A549 (cell line): ENCODE data around the gene MYO1D. TPM values are rescaled to one million over a fixed set of nuclear protein-coding genes. Genes with fewer than 3 reads are reported as not detected.

Source experiments
- ATAC-seq, 2 experiments: fragments of 200-7000 bp in 1 of 2; fragments of >200 bp in 1 of 2; cut with Nextera tagmentation in 1 of 2; cut with Tn5 transposase in 1 of 2; 3 replicates each; pipeline versions ENCODE4 v1.8.0 to v1.9.1; 2018 to 2020; ENCODE audit warnings: mild to moderate bottlenecking in 1 of 2, moderate library complexity in 1 of 2
- CTCF ChIA-PET: fragments of 300-600 bp; sonication (Branson Sonifier 250); formaldehyde crosslinking; extraction: SDS; loops from one replicate; lab custom pipeline; 2021; ENCODE audit warnings: antibody characterized with exemption, inconsistent platforms; lab: Yijun Ruan, JAX
- POLR2A ChIA-PET: fragments of 350-600 bp; formaldehyde crosslinking; extraction: SDS; loops from one replicate; lab custom pipeline; 2021; ENCODE audit warnings: antibody characterized with exemption, inconsistent platforms; lab: Yijun Ruan, JAX
- DNase-seq, 2 experiments: peaks; one replicate each; pipeline versions ENCODE4 v3.0.0 to v3.0.0-alpha.2; 2011 to 2016; ENCODE audit warnings: low read depth in 1 of 2, low spot score in 1 of 2
- FAIRE-seq: peaks from 2 replicates; lab custom pipeline; 2011; peaks lifted over from hg19 to GRCh38; lab: Jason Lieb, UNC
- H3K27ac ChIP-seq, 2 experiments: fragments of >200 bp; sonication (Bioruptor Twin); formaldehyde crosslinking; 3 replicates each; pipeline ENCODE4 v1.5.1; 2016 to 2017
- H3K4me1 ChIP-seq: fragments of >200 bp; sonication (Bioruptor Twin); formaldehyde crosslinking; 3 replicates; pipeline ENCODE4 v1.6.1; 2016
- H3K4me2 ChIP-seq: fragments of >200 bp; sonication (Bioruptor Twin); formaldehyde crosslinking; 3 replicates; pipeline ENCODE4 v1.6.1; 2016
- H3K4me3 ChIP-seq: fragments of >200 bp; sonication (Bioruptor Twin); formaldehyde crosslinking; 3 replicates; pipeline ENCODE4 v1.5.1; 2016
- H3K9me3 ChIP-seq: fragments of >200 bp; sonication (Bioruptor Twin); formaldehyde crosslinking; 3 replicates; pipeline ENCODE4 v1.6.1; 2016
- BHLHE40 ChIP-seq: IDR thresholded peaks from 2 replicates; pipeline ENCODE4 v1.6.1; 2012; ENCODE audit warnings: low read depth, low read length, inconsistent platforms
- CBX8 ChIP-seq: fragments of 200-600 bp; sonication (generic); IDR thresholded peaks from 2 replicates; pipeline ENCODE4 v1.6.1; 2016
- CHD4 ChIP-seq: fragments of 200-600 bp; sonication (generic); IDR thresholded peaks from 2 replicates; pipeline ENCODE4 v1.6.1; 2016; ENCODE audit warnings: antibody characterized with exemption, mild to moderate bottlenecking, borderline replicate concordance
- EHMT2 ChIP-seq: fragments of 200-600 bp; sonication (generic); IDR thresholded peaks from 2 replicates; pipeline ENCODE4 v1.6.1; 2016; ENCODE audit warnings: antibody characterized with exemption, low read depth, mild to moderate bottlenecking, moderate library complexity
- EP300 ChIP-seq, 2 experiments: fragments of >200 bp; sonication (Bioruptor Twin); formaldehyde crosslinking; IDR thresholded peaks; 2 replicates in 1 of 2; 3 replicates in 1 of 2; pipeline ENCODE4 v1.6.1; 2016 to 2017
- ESRRA ChIP-seq: fragments of 150-350 bp; IDR thresholded peaks from 2 replicates; pipeline ENCODE4 v1.6.1; 2014; ENCODE audit warnings: mild to moderate bottlenecking, low read length, borderline replicate concordance
- FOXS1 ChIP-seq: fragments of 250-450 bp; sonication (Bioruptor Pico); IDR thresholded peaks from 2 replicates; pipeline ENCODE4 v1.5.0; 2020; ENCODE audit warnings: mild to moderate bottlenecking, moderate library complexity
- GATA3 ChIP-seq: IDR thresholded peaks from 2 replicates; pipeline ENCODE4 v1.6.1; 2012; ENCODE audit warnings: borderline replicate concordance
- HDAC2 ChIP-seq: fragments of 200-600 bp; sonication (generic); IDR thresholded peaks from 2 replicates; pipeline ENCODE4 v1.6.1; 2016
- HOXB13 ChIP-seq: fragments of 250-450 bp; sonication (Bioruptor Pico); IDR thresholded peaks from 2 replicates; pipeline ENCODE4 v1.5.0; 2020; ENCODE audit warnings: low read depth, mild to moderate bottlenecking, moderate library complexity
- HOXB5 ChIP-seq: fragments of 250-450 bp; sonication (Bioruptor Pico); IDR thresholded peaks from 2 replicates; pipeline ENCODE4 v1.5.0; 2020; ENCODE audit warnings: mild to moderate bottlenecking, moderate library complexity
- KDM1A ChIP-seq: fragments of 200-600 bp; sonication (generic); IDR thresholded peaks from 2 replicates; pipeline ENCODE4 v1.6.1; 2016; ENCODE audit warnings: low read depth, mild to moderate bottlenecking
- MYC ChIP-seq: IDR thresholded peaks from 2 replicates; pipeline ENCODE4 v1.6.1; 2012; ENCODE audit warnings: mild to moderate bottlenecking, inconsistent platforms, low read length, improper control_type of control experiment, borderline replicate concordance
- NFE2L2 ChIP-seq: fragments of 150-350 bp; conservative IDR thresholded peaks from 2 replicates; pipeline ENCODE4 v1.6.1; 2014; ENCODE audit warnings: low read length
- NR3C1 ChIP-seq: fragments of >200 bp; sonication (Bioruptor Twin); formaldehyde crosslinking; IDR thresholded peaks from 3 replicates; pipeline ENCODE4 v1.6.1; 2017
- RCOR1 ChIP-seq: fragments of 150-350 bp; IDR thresholded peaks from 2 replicates; pipeline ENCODE4 v1.6.1; 2014; ENCODE audit warnings: antibody characterized with exemption, low read length, low read depth
- RFX5 ChIP-seq: fragments of 450-650 bp; IDR thresholded peaks from 2 replicates; pipeline ENCODE4 v1.7.1; 2014; ENCODE audit warnings: antibody characterized with exemption, mild to moderate bottlenecking, moderate library complexity
- SMC3 ChIP-seq: fragments of >200 bp; sonication (Bioruptor Twin); formaldehyde crosslinking; IDR thresholded peaks from 3 replicates; pipeline ENCODE4 v1.6.1; 2018; ENCODE audit warnings: inconsistent platforms
- WGBS: methylation state at CpG from one replicate; pipeline ENCODE4 v1.1.6; 2017; ENCODE audit errors: missing lambda C conversion rate; 5-methylcytosine and 5-hydroxymethylcytosine counted together
- polyA plus RNA-seq, 4 experiments: library from polyadenylated mRNA; depleted of rRNA in 3 of 4; stranded (reverse); fragments of >200 nt; fragmentation: RNase III in 1 of 4; extraction: RNeasy Plus Mini Kit Qiagen cat#74134 plus additional on column Dnase treatment in 1 of 4; gene quantifications; 2 replicates in 3 of 4; 3 replicates in 1 of 4; pipeline ENCODE4 v1.2.3, GENCODE V29; 2011 to 2017
- TF ChIP-seq, protein P1 (sequence below): fragments of 250-450 bp; sonication (Bioruptor Pico); IDR thresholded peaks from 2 replicates; pipeline ENCODE4 v1.5.0; 2021; ENCODE audit warnings: mild to moderate bottlenecking, moderate library complexity, borderline replicate concordance
- TF ChIP-seq, protein P2 (sequence below): fragments of 450-650 bp; IDR thresholded peaks from 2 replicates; pipeline ENCODE4 v1.6.1; 2014; ENCODE audit warnings: antibody characterized with exemption
- TF ChIP-seq, protein P3 (sequence below): fragments of 250-450 bp; sonication (Bioruptor Pico); IDR thresholded peaks from 2 replicates; pipeline ENCODE4 v1.5.0; 2020; ENCODE audit warnings: low read depth, mild to moderate bottlenecking, moderate library complexity
- TF ChIP-seq, protein P4 (sequence below): IDR thresholded peaks from 2 replicates; pipeline ENCODE4 v1.6.1; 2012

MYO1D gene
- polyA plus RNA-seq, 2 of the 4 experiments (the other 2 are of a cell fraction): 2.8 to 4.2 TPM

DNA sequence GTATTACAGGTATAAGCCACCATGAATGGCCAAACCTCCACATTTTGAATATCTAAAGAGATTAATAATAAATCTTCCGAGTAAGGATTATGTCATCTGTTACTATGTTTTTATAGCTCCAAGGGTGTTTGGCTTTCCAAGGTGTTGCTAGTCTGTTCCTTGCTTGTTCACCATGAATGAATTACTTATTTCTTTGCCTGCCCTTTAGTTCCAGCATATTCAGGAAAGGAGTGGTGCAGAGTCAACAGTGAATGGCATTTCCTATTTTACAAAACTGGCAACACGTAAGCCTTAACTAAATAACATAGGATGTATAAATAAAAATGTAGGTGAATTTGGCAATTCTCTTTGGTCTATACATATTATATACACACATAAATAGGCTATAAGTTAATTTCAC is 70.3 kb downstream of the MYO1D start:
- H3K27ac ChIP-seq: no peak overlapping the region
- WGBS: 23% methylated on average over 2 of the region's 2 CpGs
- CTCF ChIA-PET: interaction anchor here (0.9 to 1.0 kb wide), 2 partner anchors 12 to 71 kb away, joined by 3 to 5 read pairs; partner anchors contain the start of gene MYO1D

DNA sequence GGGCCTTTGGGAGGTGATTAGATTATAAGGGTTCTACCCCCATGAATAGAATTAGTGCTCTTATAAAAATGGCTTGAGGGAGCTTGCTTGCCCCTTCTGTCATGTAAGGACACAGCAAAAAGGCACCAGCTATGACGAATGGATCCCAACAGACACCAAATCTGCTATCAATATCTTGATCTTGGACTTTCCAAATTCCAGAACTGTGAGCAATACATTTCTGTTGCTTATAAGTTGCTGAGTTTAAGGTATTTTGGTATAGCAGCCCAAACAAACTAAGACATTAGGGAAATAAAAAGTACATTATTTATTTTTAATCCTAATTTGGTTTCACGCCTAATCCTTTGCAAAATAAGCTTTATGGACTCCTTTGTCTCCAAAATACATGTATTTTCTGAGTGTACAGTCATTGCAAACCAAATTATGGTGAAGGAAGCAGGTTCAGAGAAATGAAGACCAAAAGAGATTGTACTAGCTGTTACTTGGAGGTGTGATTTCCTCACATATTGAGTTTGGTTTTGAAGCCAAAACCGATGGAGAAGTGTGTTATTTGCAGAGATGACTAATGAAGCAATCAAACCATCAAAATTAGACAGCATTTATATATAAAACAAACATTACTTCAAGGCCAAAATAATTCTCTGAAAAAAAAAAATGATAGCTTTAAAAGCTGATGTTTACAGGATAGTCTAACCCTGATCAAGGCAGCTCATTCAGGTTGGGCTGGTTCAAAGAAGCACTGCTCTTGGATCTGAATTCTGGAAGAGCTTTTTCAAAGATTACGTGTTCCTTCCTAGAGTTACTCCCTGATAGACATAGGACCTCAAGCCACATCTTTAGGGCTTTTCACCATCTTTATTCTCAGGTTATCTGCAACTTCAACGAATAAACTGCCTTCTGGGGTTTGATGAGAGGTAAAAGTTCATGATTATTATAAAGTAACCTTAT is 71.6 kb downstream of the MYO1D start:
- Histone ChIP-seq H3K4me1 (peaks cover 9% of the 10 kb centered on the region; the same call in 2 of the 3 replicates), H3K4me2 (no peak overlapping the region), H3K4me3 (no peak overlapping the region), H3K9me3 (no peaks in the 10 kb centered on the region), H3K27ac (no peak overlapping the region)
- DNase-seq (no peak), ATAC-seq (no peak), FAIRE-seq (no peak)
- WGBS: 49% methylated on average over 5 of the region's 5 CpGs
- CTCF ChIA-PET: interaction anchor here (1.6 to 1.9 kb wide), 2 partner anchors 22 to 72 kb away, joined by 7 to 10 read pairs; partner anchors contain the start of gene MYO1D
- POLR2A ChIA-PET: no interaction called here
- TF ChIP-seq RFX5: no peak
- no peak for TF ChIP-seq HDAC2
- TF ChIP-seq SMC3: no peak
- TF ChIP-seq NFE2L2: no peak
- TF ChIP-seq, protein P1, sequence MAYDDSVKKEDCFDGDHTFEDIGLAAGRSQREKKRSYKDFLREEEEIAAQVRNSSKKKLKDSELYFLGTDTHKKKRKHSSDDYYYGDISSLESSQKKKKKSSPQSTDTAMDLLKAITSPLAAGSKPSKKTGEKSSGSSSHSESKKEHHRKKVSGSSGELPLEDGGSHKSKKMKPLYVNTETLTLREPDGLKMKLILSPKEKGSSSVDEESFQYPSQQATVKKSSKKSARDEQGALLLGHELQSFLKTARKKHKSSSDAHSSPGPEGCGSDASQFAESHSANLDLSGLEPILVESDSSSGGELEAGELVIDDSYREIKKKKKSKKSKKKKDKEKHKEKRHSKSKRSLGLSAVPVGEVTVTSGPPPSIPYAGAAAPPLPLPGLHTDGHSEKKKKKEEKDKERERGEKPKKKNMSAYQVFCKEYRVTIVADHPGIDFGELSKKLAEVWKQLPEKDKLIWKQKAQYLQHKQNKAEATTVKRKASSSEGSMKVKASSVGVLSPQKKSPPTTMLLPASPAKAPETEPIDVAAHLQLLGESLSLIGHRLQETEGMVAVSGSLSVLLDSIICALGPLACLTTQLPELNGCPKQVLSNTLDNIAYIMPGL (CRISPR knock-in tag): no peak
- TF ChIP-seq RCOR1: no peak
- TF ChIP-seq, protein P2, sequence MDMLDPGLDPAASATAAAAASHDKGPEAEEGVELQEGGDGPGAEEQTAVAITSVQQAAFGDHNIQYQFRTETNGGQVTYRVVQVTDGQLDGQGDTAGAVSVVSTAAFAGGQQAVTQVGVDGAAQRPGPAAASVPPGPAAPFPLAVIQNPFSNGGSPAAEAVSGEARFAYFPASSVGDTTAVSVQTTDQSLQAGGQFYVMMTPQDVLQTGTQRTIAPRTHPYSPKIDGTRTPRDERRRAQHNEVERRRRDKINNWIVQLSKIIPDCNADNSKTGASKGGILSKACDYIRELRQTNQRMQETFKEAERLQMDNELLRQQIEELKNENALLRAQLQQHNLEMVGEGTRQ: no peak
- no peak for TF ChIP-seq BHLHE40
- TF ChIP-seq EP300 (IDR thresholded peaks at IDR 0.05): no peak
- no peak for TF ChIP-seq CBX8
- no peak for TF ChIP-seq EHMT2
- TF ChIP-seq FOXS1 (CRISPR knock-in tag): no peak
- no peak for TF ChIP-seq KDM1A
- TF ChIP-seq HOXB13 (CRISPR knock-in tag): no peak
- no peak for TF ChIP-seq ESRRA
- TF ChIP-seq, protein P3, sequence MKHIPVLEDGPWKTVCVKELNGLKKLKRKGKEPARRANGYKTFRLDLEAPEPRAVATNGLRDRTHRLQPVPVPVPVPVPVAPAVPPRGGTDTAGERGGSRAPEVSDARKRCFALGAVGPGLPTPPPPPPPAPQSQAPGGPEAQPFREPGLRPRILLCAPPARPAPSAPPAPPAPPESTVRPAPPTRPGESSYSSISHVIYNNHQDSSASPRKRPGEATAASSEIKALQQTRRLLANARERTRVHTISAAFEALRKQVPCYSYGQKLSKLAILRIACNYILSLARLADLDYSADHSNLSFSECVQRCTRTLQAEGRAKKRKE (CRISPR knock-in tag): no peak
- no peak for TF ChIP-seq CHD4
- TF ChIP-seq NR3C1: no peak

More for the DNA sequence above, 70.3 kb downstream of the MYO1D start:
- no peak for TF ChIP-seq GATA3
- no peak overlapping the region for H3K4me3 ChIP-seq
- FAIRE-seq (no peak), DNase-seq (peak in 1 of 2 experiments; percentile 45), ATAC-seq (no peak; a peak in 1 of 6 replicates)
- H3K4me1 ChIP-seq: peaks cover 9% of the 10 kb centered on the region; the same call in 2 of the 3 replicates
- H3K9me3 ChIP-seq: no peaks in the 10 kb centered on the region
- POLR2A ChIA-PET: no interaction called here
- peak overlapping the region; percentile 7; the same call in 1 of the 3 replicates for H3K4me2 ChIP-seq

DNA sequence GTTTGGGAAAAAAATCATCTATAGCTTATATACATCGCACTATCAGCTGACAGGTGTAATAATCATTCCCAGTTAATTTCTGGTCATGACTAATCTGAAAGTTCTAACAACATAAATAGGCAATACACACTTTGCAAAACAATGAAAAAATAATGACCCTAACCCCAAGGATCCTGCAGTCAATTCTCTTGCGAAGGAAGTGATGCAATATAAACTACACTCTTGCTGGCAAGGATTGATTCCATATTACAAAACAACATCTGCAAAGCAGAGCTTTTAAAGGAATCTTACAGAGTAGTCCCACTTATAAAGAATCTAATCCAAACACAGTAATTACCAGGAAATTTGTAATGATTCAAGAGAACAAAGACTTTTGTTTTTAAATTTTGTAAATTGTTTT is 73.4 kb downstream of the MYO1D start:
- Histone ChIP-seq H3K9me3 (no peaks in the 10 kb centered on the region), H3K4me2 (no peak overlapping the region), H3K27ac (no peak overlapping the region), H3K4me1 (peaks cover 9% of the 10 kb centered on the region; the same call in 2 of the 3 replicates), H3K4me3 (no peak overlapping the region)
- no peak for TF ChIP-seq RFX5
- TF ChIP-seq MYC: no peak
- no peak for TF ChIP-seq HOXB5 (CRISPR knock-in tag)
- no peak for TF ChIP-seq SMC3
- TF ChIP-seq, protein P4, sequence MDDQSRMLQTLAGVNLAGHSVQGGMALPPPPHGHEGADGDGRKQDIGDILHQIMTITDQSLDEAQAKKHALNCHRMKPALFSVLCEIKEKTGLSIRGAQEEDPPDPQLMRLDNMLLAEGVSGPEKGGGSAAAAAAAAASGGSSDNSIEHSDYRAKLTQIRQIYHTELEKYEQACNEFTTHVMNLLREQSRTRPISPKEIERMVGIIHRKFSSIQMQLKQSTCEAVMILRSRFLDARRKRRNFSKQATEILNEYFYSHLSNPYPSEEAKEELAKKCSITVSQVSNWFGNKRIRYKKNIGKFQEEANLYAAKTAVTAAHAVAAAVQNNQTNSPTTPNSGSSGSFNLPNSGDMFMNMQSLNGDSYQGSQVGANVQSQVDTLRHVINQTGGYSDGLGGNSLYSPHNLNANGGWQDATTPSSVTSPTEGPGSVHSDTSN: no peak
- FAIRE-seq (no peak), ATAC-seq (no peak), DNase-seq (no peak)
- ChIA-PET CTCF (no interaction called here), POLR2A (no interaction called here)
- 86% methylated on average over 2 of the region's 2 CpGs for WGBS
